OCI-LY7 (cell line): ENCODE results near the gene MYH10. TPM values are rescaled to one million over a fixed set of nuclear protein-coding genes. Genes with fewer than 3 reads are reported as not detected.

Experiments used
- BruUV-seq: library from RNA; stranded (reverse); fragments of 400-500 nt; replicated peaks from 2 replicates; lab custom pipeline; 2021; lab: Mats Ljungman, UMichigan
- CTCF ChIA-PET: fragments of 300-600 bp; sonication (Branson Sonifier 250); formaldehyde crosslinking; loops from one replicate; lab custom pipeline; 2022; ENCODE audit warnings: antibody characterized with exemption; ENCODE audit not compliant: unreplicated experiment; lab: Charles Lee
- POLR2A ChIA-PET: fragments of 300-600 bp; sonication (Branson Sonifier 250); formaldehyde crosslinking; loops from one replicate; lab custom pipeline; 2022; ENCODE audit warnings: antibody characterized with exemption; lab: Charles Lee
- DNase-seq: peaks from one replicate; pipeline ENCODE4 v3.0.0-alpha.2; 2015; ENCODE audit warnings: low spot score
- H2AFZ ChIP-seq: fragments of 200-600 bp; sonication (generic), shearing (Covaris generic); 2 replicates; pipeline ENCODE4 v1.6.1; 2014; ENCODE audit warnings: mild to moderate bottlenecking, antibody characterized with exemption, low read length, moderate library complexity
- H3K27ac ChIP-seq: fragments of 200-600 bp; sonication (generic); 2 replicates; pipeline ENCODE4 v1.5.1; 2014; ENCODE audit warnings: mixed run types, low read depth, mild to moderate bottlenecking, moderate library complexity, low read length, inconsistent platforms; ENCODE audit not compliant: poor library complexity, severe bottlenecking
- H3K36me3 ChIP-seq: fragments of 200-600 bp; sonication (generic); 2 replicates; pipeline ENCODE4 v1.6.1; 2014; ENCODE audit warnings: mild to moderate bottlenecking, antibody characterized with exemption, low read length, moderate library complexity, mixed read lengths; ENCODE audit not compliant: insufficient read depth
- H3K4me1 ChIP-seq: fragments of 200-600 bp; sonication (generic); 2 replicates; pipeline ENCODE4 v1.5.1; 2014; ENCODE audit warnings: mild to moderate bottlenecking, low read length; ENCODE audit not compliant: insufficient read depth, poor library complexity, severe bottlenecking
- H3K4me2 ChIP-seq: fragments of 200-600 bp; sonication (generic); 2 replicates; pipeline ENCODE4 v1.6.1; 2014; ENCODE audit warnings: mild to moderate bottlenecking, low read length
- H3K4me3 ChIP-seq: fragments of 200-600 bp; sonication (generic); 2 replicates; pipeline ENCODE4 v1.5.1; 2014; ENCODE audit warnings: mild to moderate bottlenecking, low read depth, low read length; ENCODE audit not compliant: poor library complexity, severe bottlenecking
- H3K79me2 ChIP-seq: fragments of 200-600 bp; sonication (generic); 2 replicates; pipeline ENCODE4 v1.6.1; 2016; ENCODE audit warnings: low read depth, mild to moderate bottlenecking, low read length, moderate library complexity, mixed read lengths; ENCODE audit not compliant: insufficient read depth
- H3K9me2 ChIP-seq: fragments of 200-600 bp; sonication (generic); 2 replicates; pipeline ENCODE4 v1.6.1; 2016; ENCODE audit warnings: mild to moderate bottlenecking, low read length, mixed read lengths; ENCODE audit not compliant: insufficient read depth
- H3K9me3 ChIP-seq: fragments of 200-600 bp; sonication (generic); 2 replicates; pipeline ENCODE4 v1.6.1; 2014; ENCODE audit warnings: mild to moderate bottlenecking, mixed run types, low read length, mixed read lengths
- H4K20me1 ChIP-seq: fragments of 200-600 bp; sonication (generic); 2 replicates; pipeline ENCODE4 v1.6.1; 2014; ENCODE audit warnings: mild to moderate bottlenecking, antibody characterized with exemption, low read length, moderate library complexity, mixed read lengths; ENCODE audit not compliant: insufficient read depth
- EZH2phosphoT487 ChIP-seq: fragments of 200-600 bp; sonication (generic); IDR thresholded peaks from 2 replicates; pipeline ENCODE4 v1.6.1; 2018; ENCODE audit warnings: low read depth, borderline replicate concordance, mild to moderate bottlenecking, mixed run types, antibody characterized with exemption, low read length, moderate library complexity, mixed read lengths
- intact Hi-C: fragments of 100-400 bp; cut with micrococcal nuclease; formaldehyde crosslinking; loops from one replicate; pipeline ENCODE4 v1.10.0; 2022; ENCODE audit not compliant: unreplicated experiment
- total RNA-seq, 2 experiments: library from RNA; depleted of rRNA in 1 of 2; stranded (reverse); fragments of >200 nt in 1 of 2; shearing (Covaris generic) in 1 of 2; gene quantifications; 2 replicates each; pipeline ENCODE4 v1.2.3, GENCODE V29; 2014 to 2022
- TF ChIP-seq, protein P1 (sequence below): fragments of 200-600 bp; sonication (generic); conservative IDR thresholded peaks from 2 replicates; pipeline ENCODE4 v1.5.1; 2014; ENCODE audit warnings: mild to moderate bottlenecking, antibody characterized with exemption, low read length, moderate library complexity, mixed read lengths

Gene MYH10
- total RNA-seq, 2 experiments from 2014 or later, result 41.9 to 60.4 TPM

GRCh38 chr17:8484465-8484864 is 146.1 kb downstream of the MYH10 start:
- no peak overlapping the region for H3K4me2 ChIP-seq

GRCh38 chr17:8482546-8482945 is 148.0 kb downstream of the MYH10 start:
- CTCF ChIA-PET, result no interaction called here
- Histone ChIP-seq H4K20me1 (no peaks in the 10 kb centered on the region), H3K4me2 (no peak overlapping the region), H3K4me1 (no peaks in the 10 kb centered on the region), H3K27ac (no peak overlapping the region), H3K4me3 (no peak overlapping the region), H3K9me3 (peaks cover 19% of the 10 kb centered on the region), H3K79me2 (no peaks in the 10 kb centered on the region), H3K9me2 (no peaks in the 10 kb centered on the region), H3K36me3 (peaks cover 94% of the 10 kb centered on the region), H2AFZ (no peak overlapping the region)
- intact Hi-C loops, result no loop called here
- BruUV-seq, result no TSS peak
- DNase-seq, result no peak
- POLR2A ChIA-PET, result interaction anchor here (1.3 kb wide), 1 partner anchor 12 kb away, joined by 4 read pairs; no protein-coding TSS in a partner anchor
- TF ChIP-seq, protein P1, sequence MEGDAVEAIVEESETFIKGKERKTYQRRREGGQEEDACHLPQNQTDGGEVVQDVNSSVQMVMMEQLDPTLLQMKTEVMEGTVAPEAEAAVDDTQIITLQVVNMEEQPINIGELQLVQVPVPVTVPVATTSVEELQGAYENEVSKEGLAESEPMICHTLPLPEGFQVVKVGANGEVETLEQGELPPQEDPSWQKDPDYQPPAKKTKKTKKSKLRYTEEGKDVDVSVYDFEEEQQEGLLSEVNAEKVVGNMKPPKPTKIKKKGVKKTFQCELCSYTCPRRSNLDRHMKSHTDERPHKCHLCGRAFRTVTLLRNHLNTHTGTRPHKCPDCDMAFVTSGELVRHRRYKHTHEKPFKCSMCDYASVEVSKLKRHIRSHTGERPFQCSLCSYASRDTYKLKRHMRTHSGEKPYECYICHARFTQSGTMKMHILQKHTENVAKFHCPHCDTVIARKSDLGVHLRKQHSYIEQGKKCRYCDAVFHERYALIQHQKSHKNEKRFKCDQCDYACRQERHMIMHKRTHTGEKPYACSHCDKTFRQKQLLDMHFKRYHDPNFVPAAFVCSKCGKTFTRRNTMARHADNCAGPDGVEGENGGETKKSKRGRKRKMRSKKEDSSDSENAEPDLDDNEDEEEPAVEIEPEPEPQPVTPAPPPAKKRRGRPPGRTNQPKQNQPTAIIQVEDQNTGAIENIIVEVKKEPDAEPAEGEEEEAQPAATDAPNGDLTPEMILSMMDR, result no peak
- TF ChIP-seq EZH2phosphoT487, result no peak

More at GRCh38 chr17:8484465-8484864, 146.1 kb downstream of the MYH10 start:
- H3K36me3 ChIP-seq, result peaks cover 80% of the 10 kb centered on the region
- no peaks in the 10 kb centered on the region for H4K20me1 ChIP-seq
- H3K9me2 ChIP-seq, result no peaks in the 10 kb centered on the region
- H3K79me2 ChIP-seq, result no peaks in the 10 kb centered on the region
- intact Hi-C loops, result no loop called here
- H3K4me1 ChIP-seq, result no peaks in the 10 kb centered on the region
- peaks cover 19% of the 10 kb centered on the region for H3K9me3 ChIP-seq
- TF ChIP-seq, protein P1, result no peak
- TF ChIP-seq EZH2phosphoT487, result no peak
- no peak overlapping the region for H3K27ac ChIP-seq
- CTCF ChIA-PET, result no interaction called here
- H2AFZ ChIP-seq, result no peak overlapping the region
- BruUV-seq, result no TSS peak
- no peak for DNase-seq
- POLR2A ChIA-PET, result no interaction called here
- H3K4me3 ChIP-seq, result no peak overlapping the region

DNA sequence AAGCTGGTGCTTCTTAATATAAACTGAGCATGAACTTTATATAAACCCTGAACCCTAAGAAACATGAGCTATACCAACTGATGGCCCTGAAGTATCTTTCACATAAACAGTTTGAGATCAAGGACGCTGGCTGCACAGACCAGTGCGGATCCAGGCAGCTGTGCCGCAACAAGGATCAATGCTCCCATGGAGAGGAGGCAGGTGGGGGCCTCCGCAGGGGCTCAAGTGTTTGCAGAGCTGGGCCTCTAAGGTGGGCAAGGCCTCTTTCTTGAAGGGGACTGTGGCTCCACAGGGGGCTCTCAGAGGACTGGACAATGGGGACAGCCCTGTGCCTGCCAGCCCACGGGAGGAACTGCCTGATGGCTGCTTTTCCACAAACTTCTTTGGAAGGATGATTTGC is 148.8 kb downstream of the MYH10 start:
- Histone ChIP-seq H3K4me3 (no peak overlapping the region), H3K27ac (no peak overlapping the region), H3K9me3 (peaks cover 19% of the 10 kb centered on the region), H2AFZ (no peak overlapping the region), H4K20me1 (no peaks in the 10 kb centered on the region), H3K4me1 (no peaks in the 10 kb centered on the region), H3K9me2 (no peaks in the 10 kb centered on the region), H3K79me2 (no peaks in the 10 kb centered on the region), H3K4me2 (no peak overlapping the region), H3K36me3 (peaks cover 94% of the 10 kb centered on the region)
- TF ChIP-seq, protein P1, result no peak
- no peak for TF ChIP-seq EZH2phosphoT487
- ChIA-PET CTCF (no interaction called here), POLR2A (no interaction called here)
- no peak for DNase-seq
- no TSS peak for BruUV-seq
- intact Hi-C loops, result no loop called here
